ENCODE measurements around the gene RESF1. TPM values are rescaled to one million over a fixed set of nuclear protein-coding genes. Genes with fewer than 3 reads are reported as not detected.

RESF1 gene
- total and polyA plus RNA-seq, 5 experiments from 2014 or later: 129 to 583 (median 237) TPM

DNA sequence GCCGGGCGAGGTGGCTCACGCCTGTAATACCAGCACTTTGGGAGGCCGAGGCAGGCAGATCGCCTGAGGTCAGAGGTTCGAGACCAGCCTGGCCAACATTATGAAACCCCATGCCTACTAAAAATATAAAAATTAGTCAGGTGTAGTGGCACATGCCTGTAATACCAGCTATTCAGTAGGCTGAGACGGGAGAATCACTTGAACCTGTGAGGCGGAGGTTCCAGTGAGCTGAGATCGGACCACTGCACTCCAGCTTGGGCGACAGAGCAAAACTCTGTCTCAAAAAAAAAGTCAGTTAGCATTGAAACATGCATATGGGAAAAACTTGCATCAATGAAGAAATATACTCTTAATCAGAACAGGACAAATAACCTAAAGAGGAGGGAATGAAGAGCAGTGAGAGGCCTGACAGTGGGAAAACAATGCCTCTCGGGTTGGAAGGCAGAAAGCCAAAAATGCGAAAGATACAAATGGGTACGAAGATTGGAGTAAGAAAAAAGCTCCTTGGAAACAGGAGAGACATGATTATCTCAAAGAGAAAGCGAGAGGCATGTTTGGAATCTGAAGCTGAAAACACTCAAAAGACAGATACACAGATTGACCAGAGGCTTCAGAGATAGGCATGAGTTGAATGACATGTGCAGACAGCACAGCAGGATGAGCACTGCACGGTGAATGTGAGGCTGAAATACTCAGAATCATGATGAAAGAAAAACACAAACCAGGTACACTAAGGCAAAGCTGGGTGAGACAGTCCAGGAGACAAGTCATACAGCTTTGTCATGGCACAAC lies 30.6 kb downstream of the RESF1 start:
- Mint-ChIP-seq H3K27me3 (no peaks in the 10 kb centered on the region), H3K27ac (peak overlapping the region in 7 of 10 donors; percentile 23 to 80 (median 66)), H3K36me3 (peaks cover 66 to 93% (median 83%) of the 10 kb centered on the region in 3 donors), H3K4me1 (peaks cover 9 to 38% (median 28%) of the 10 kb centered on the region in 4 donors), H3K4me3 (peak overlapping the region in 2 of 10 donors; percentile 5 to 55), H3K9me3 (peaks cover 15 to 77% (median 33%) of the 10 kb centered on the region in 9 donors)
- no peak for ATAC-seq
- POLR2A ChIA-PET: interaction anchor here (0.7 to 1.0 kb wide), 2 partner anchors 9 to 24 kb away, joined by 3 to 4 read pairs; no protein-coding TSS in a partner anchor
- no peak for DNase-seq

DNA sequence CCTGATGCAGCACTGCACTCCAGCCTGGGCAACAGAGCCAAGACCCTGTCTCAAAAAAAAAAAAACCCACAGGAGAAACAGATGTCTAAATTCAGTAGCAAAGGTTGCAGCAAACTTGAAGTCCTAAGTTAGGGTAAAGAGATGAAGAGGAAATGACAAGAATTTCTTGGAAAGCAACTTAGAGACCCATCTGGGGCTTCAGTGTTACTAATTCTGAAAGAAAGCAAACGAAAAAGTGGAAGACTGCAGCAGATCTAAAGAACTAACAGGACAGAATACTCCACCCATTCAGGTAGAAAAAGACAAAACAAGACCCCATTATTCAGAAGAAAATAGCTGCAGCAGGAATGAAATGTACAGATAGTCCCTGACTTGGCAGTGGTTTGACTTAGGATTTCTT lies 31.9 kb downstream of the RESF1 start:
- ATAC-seq: no peak

DNA sequence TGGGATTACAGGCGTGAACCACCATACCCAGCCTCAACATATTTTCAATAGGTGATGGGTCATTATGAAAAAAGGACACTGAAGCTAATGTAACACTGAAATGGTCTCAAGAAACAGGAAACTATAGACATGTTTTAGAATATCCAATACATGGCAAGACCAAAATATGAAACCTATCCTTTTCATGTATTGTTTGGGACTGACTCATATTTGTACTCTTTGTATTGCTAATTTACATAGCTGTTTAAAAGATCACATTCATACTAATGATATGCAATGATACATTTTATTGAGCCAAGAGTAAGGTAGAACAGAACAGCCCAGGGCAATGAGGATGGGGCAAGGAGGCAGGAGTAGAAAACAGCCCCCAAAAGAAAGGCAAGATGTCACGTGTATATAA lies 32.6 kb downstream of the RESF1 start:
- peaks cover 46 to 90% (median 72%) of the 10 kb centered on the region in 3 donors for H3K36me3 Mint-ChIP-seq
- H3K27ac Mint-ChIP-seq: peak overlapping the region in 8 of 10 donors; percentile 31 to 85 (median 40)
- peak overlapping the region in 1 of 10 donors; percentile 34 for H3K4me3 Mint-ChIP-seq
- POLR2A ChIA-PET: interaction anchor here (0.6 to 3.0 kb wide), 4 partner anchors 10 to 66 kb away, joined by 3 to 9 read pairs (median 4); partner anchors contain the start of gene RESF1
- no peak for ATAC-seq
- peaks cover 0 to 56% (median 13%) of the 10 kb centered on the region in 9 donors for H3K9me3 Mint-ChIP-seq
- peaks cover 5 to 18% (median 11%) of the 10 kb centered on the region in 4 donors for H3K4me1 Mint-ChIP-seq
- no peak for DNase-seq
- H3K27me3 Mint-ChIP-seq: no peaks in the 10 kb centered on the region

More for the DNA sequence above, 31.9 kb downstream of the RESF1 start:
- H3K36me3 Mint-ChIP-seq: peaks cover 52 to 93% (median 76%) of the 10 kb centered on the region in 3 donors
- no peak overlapping the region for H3K4me3 Mint-ChIP-seq
- H3K9me3 Mint-ChIP-seq: peaks cover 4 to 63% (median 20%) of the 10 kb centered on the region in 9 donors
- H3K27me3 Mint-ChIP-seq: no peaks in the 10 kb centered on the region
- H3K4me1 Mint-ChIP-seq: peaks cover 8 to 25% (median 17%) of the 10 kb centered on the region in 4 donors
- H3K27ac Mint-ChIP-seq: peak overlapping the region in 5 of 10 donors; percentile 31 to 85 (median 69)
- DNase-seq: no peak
- POLR2A ChIA-PET: interaction anchor here (0.6 to 3.0 kb wide), 5 partner anchors 10 to 66 kb away, joined by 3 to 9 read pairs (median 5); partner anchors contain the start of gene RESF1

GRCh38 chr12:31999692-32000091 lies 40.5 kb downstream of the RESF1 start:
- H3K36me3 Mint-ChIP-seq: peaks cover 0 to 73% (median 54%) of the 10 kb centered on the region in 3 donors
- DNase-seq: no peak
- peaks cover 0 to 14% (median 4%) of the 10 kb centered on the region in 4 donors for H3K4me1 Mint-ChIP-seq
- H3K27ac Mint-ChIP-seq: peak overlapping the region in 2 of 10 donors; percentile 48 to 55
- no peak for ATAC-seq
- H3K9me3 Mint-ChIP-seq: peaks cover 0 to 18% (median 1%) of the 10 kb centered on the region in 9 donors
- POLR2A ChIA-PET: interaction anchor here (0.8 to 1.6 kb wide), 2 partner anchors 10 to 11 kb away, joined by 3 to 5 read pairs; no protein-coding TSS in a partner anchor
- peak overlapping the region in 1 of 10 donors; percentile 2 for H3K4me3 Mint-ChIP-seq
- H3K27me3 Mint-ChIP-seq: no peaks in the 10 kb centered on the region

- peaks cover 0 to 66% (median 52%) of the 10 kb centered on the region in 3 donors for H3K36me3 Mint-ChIP-seq
- H3K4me3 Mint-ChIP-seq: no peak overlapping the region
- H3K27me3 Mint-ChIP-seq: no peaks in the 10 kb centered on the region
- peaks cover 0 to 18% (median 1%) of the 10 kb centered on the region in 9 donors for H3K9me3 Mint-ChIP-seq
- POLR2A ChIA-PET: interaction anchor here (0.7 to 1.6 kb wide), 5 partner anchors 11 to 271 kb away, joined by 3 to 5 read pairs (median 4); partner anchors contain the start of gene AMN1
- H3K4me1 Mint-ChIP-seq: peaks cover 0 to 14% (median 4%) of the 10 kb centered on the region in 4 donors
- ATAC-seq: no peak
- no peak for DNase-seq
- H3K27ac Mint-ChIP-seq: peak overlapping the region in 6 of 10 donors; percentile 22 to 89 (median 42)
Observed at GRCh38 chr12:32000373-32001005, 41.3 kb downstream of the RESF1 start.

GRCh38 chr12:32002848-32003493 lies 43.8 kb downstream of the RESF1 start:
- H3K4me1 Mint-ChIP-seq: peaks cover 0 to 14% (median 4%) of the 10 kb centered on the region in 4 donors
- H3K9me3 Mint-ChIP-seq: peaks cover 0 to 18% (median 1%) of the 10 kb centered on the region in 9 donors
- H3K4me3 Mint-ChIP-seq: no peak overlapping the region
- ATAC-seq: peak in 1 of 2 donors; percentile 30
- DNase-seq: no peak
- H3K36me3 Mint-ChIP-seq: peaks cover 0 to 49% (median 38%) of the 10 kb centered on the region in 3 donors
- peak overlapping the region; percentile 58 to 89 (median 74) for H3K27ac Mint-ChIP-seq
- POLR2A ChIA-PET: interaction anchor here (0.6 to 1.2 kb wide), 8 partner anchors 9 to 349 kb away, joined by 3 to 4 read pairs (median 4); partner anchors contain the start of gene ETFBKMT
- no peaks in the 10 kb centered on the region for H3K27me3 Mint-ChIP-seq

GRCh38 chr12:32003654-32004053 lies 44.4 kb downstream of the RESF1 start:
- Mint-ChIP-seq H3K9me3 (peaks cover 0 to 18% (median 1%) of the 10 kb centered on the region in 9 donors), H3K36me3 (peaks cover 0 to 46% (median 37%) of the 10 kb centered on the region in 3 donors), H3K27ac (peak overlapping the region in 9 of 10 donors; percentile 15 to 89 (median 43)), H3K4me3 (no peak overlapping the region), H3K4me1 (peaks cover 0 to 14% (median 4%) of the 10 kb centered on the region in 4 donors), H3K27me3 (no peaks in the 10 kb centered on the region)
- no peak for ATAC-seq
- POLR2A ChIA-PET: interaction anchor here (0.9 to 1.2 kb wide), 3 partner anchors 23 to 202 kb away, joined by 3 to 5 read pairs (median 4); no protein-coding TSS in a partner anchor
- DNase-seq: no peak

- DNase-seq (no peak), ATAC-seq (no peak)
- Mint-ChIP-seq H3K27ac (peak overlapping the region in 3 of 10 donors; percentile 44 to 69 (median 57)), H3K9me3 (peaks cover 0 to 10% (median 0%) of the 10 kb centered on the region in 9 donors), H3K27me3 (no peaks in the 10 kb centered on the region), H3K36me3 (peaks cover 0 to 30% (median 18%) of the 10 kb centered on the region in 3 donors), H3K4me3 (no peak overlapping the region), H3K4me1 (peaks cover 0 to 14% (median 4%) of the 10 kb centered on the region in 4 donors)
- POLR2A ChIA-PET: interaction anchor here (0.7 to 1.9 kb wide), 3 partner anchors 9 to 38 kb away, joined by 3 to 7 read pairs (median 4); no protein-coding TSS in a partner anchor
Observed at GRCh38 chr12:32005496-32006125, 46.4 kb downstream of the RESF1 start.

Other genes starting within 250 kb of the RESF1 start
- 10 to 100 TPM; 13.4 to 16.6 TPM for gene AMN1, start 230.4 kb upstream of the RESF1 start, total RNA-seq
- 10 to 100 TPM in 2 of 3 donors, 1 to 10 TPM in 1; 8.9 to 16.7 (median 12.8) TPM for gene AMN1, start 230.4 kb upstream of the RESF1 start, polyA plus RNA-seq
- 10 to 100 TPM; 14.3 to 17.6 TPM for gene BICD1, start 147.4 kb downstream of the RESF1 start, total RNA-seq
- 1 to 10 TPM; 5.9 to 7.7 (median 6.4) TPM for gene BICD1, start 147.4 kb downstream of the RESF1 start, polyA plus RNA-seq

Data from naive thymus-derived CD8-positive, alpha-beta T cell (primary cell).